Measurements from ENCODE around the gene LPIN3.

Gene LPIN3

DNA sequence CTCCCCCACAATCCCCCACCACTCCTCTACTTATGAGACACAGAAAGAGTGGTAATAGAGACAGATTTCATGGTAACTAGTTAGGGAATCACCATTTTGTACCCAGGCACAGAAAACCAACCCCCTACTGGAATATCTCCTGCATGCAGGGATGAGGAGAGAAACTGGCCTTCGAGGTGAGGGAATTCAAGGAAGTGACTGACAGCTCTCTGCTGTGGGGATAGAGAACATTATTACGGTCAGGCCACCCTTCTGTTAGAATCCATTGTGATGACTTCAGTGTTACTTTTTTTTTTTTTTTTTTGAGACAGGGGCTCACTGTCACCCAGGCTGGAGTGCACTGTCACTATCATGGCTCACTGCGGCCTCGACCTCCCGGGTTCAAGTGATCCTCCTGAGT is 13.4 kb upstream of the LPIN3 start:
- TF ChIP-seq CTCF (IDR thresholded peaks at IDR 0.05; ENCODE audit: low read depth, low read length) = no peak

GRCh38 chr20:41329435-41330342 is 10.9 kb upstream of the LPIN3 start:
- peak overlapping the region; percentile 8; the same call in 1 of the 2 replicates for H3K4me3 ChIP-seq (ENCODE audit: low read depth, low read length)

More for the DNA sequence above, 13.4 kb upstream of the LPIN3 start:
- H3K4me3 ChIP-seq (ENCODE audit: low read depth, low read length) = no peak overlapping the region

DNA sequence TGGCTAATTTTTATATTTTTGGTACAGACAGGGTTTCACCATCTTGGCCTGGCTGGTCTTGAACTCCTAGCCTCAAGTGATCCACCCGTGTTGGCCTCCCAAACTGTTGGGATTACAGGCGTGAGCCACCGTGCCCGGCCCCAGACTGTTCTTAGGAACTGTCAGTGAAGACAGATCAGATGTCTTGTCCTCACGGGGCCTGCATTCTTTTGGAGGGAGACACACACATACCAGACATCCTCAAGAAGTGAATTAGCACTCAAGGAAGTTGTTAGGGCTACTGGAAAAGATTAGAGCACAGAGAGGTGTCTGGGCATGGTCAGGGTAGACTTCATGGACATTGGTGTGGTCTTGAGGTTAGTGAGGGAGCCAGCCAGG is 10.3 kb upstream of the LPIN3 start:
- no peak for TF ChIP-seq CTCF (IDR thresholded peaks at IDR 0.05; ENCODE audit: low read depth, low read length)
- H3K4me3 ChIP-seq (ENCODE audit: low read depth, low read length) = no peak overlapping the region

More at GRCh38 chr20:41329435-41330342, 10.9 kb upstream of the LPIN3 start:
- no peak for TF ChIP-seq CTCF (IDR thresholded peaks at IDR 0.05; ENCODE audit: low read depth, low read length)

- no peak for TF ChIP-seq CTCF (IDR thresholded peaks at IDR 0.05; ENCODE audit: low read depth, low read length)
- no peak overlapping the region for H3K4me3 ChIP-seq (ENCODE audit: low read depth, low read length)
These were observed 9.7 kb upstream of the LPIN3 start for GRCh38 chr20:41330941-41331340.

GRCh38 chr20:41331731-41332130 is 8.9 kb upstream of the LPIN3 start:
- H3K4me3 ChIP-seq (ENCODE audit: low read depth, low read length) = no peak overlapping the region
- no peak for TF ChIP-seq CTCF (IDR thresholded peaks at IDR 0.05; ENCODE audit: low read depth, low read length)

DNA sequence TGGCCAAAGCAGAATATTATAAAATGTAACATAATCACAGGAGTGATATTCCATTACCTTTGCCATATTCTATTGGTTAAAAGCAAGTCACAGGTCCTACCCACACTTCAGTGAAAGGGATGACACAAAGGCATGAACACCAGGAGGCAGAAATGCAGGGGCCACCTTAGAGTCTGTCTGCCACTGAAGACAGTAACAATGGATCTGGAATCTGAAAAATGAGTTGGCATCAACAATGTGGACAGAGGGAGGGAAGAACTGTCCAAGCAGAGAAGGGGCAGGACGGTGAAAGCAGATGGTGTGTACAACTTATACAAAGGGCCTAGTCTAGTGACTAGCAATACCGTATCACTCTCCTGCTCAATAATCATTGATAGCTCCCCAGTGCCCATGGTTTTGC is 6.6 kb upstream of the LPIN3 start:
- no peak overlapping the region for H3K4me3 ChIP-seq (ENCODE audit: low read depth, low read length)
- no peak for TF ChIP-seq CTCF (IDR thresholded peaks at IDR 0.05; ENCODE audit: low read depth, low read length)

Data from WI38 (cell line).